Measurements from ENCODE around the gene SEPHS2.
A peak's percentile ranks its signal among the peaks of the same experiment; 100 is the strongest.
"Not testable (repeated sequence)": the region's sequence is repeated elsewhere in the genome, so short reads cannot be mapped to it uniquely, and the experiment has no call there.

Gene SEPHS2

DNA sequence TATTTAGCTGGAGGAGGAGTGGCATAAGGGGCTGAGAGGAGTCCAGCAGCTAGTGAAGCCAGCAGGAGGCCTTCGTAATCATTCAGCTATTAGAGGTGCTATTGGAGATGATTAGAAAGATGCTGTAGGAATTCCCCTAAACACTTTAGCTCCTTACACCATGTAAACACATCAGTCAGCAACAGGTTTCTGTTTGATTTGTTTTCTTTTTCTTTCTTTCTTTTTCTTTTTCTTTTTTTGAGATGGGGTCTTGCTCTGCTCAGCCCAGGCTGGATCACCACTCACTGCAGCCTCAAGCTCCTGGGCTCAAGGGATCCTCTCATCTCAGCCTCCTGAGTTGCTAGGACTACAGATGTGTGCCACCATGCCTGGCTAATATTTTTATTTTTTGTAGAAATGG is 10.6 kb upstream of the SEPHS2 start:
- TF ChIP-seq, protein P1, sequence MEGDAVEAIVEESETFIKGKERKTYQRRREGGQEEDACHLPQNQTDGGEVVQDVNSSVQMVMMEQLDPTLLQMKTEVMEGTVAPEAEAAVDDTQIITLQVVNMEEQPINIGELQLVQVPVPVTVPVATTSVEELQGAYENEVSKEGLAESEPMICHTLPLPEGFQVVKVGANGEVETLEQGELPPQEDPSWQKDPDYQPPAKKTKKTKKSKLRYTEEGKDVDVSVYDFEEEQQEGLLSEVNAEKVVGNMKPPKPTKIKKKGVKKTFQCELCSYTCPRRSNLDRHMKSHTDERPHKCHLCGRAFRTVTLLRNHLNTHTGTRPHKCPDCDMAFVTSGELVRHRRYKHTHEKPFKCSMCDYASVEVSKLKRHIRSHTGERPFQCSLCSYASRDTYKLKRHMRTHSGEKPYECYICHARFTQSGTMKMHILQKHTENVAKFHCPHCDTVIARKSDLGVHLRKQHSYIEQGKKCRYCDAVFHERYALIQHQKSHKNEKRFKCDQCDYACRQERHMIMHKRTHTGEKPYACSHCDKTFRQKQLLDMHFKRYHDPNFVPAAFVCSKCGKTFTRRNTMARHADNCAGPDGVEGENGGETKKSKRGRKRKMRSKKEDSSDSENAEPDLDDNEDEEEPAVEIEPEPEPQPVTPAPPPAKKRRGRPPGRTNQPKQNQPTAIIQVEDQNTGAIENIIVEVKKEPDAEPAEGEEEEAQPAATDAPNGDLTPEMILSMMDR (IDR thresholded peaks at IDR 0.05; ENCODE audit: insufficient read depth, low read depth, low read length, missing control alignments), result no peak
- DNase-seq (ENCODE audit: low read depth), result no peak
- no peak overlapping the region for H3K4me3 ChIP-seq (ENCODE audit: low read length)

DNA sequence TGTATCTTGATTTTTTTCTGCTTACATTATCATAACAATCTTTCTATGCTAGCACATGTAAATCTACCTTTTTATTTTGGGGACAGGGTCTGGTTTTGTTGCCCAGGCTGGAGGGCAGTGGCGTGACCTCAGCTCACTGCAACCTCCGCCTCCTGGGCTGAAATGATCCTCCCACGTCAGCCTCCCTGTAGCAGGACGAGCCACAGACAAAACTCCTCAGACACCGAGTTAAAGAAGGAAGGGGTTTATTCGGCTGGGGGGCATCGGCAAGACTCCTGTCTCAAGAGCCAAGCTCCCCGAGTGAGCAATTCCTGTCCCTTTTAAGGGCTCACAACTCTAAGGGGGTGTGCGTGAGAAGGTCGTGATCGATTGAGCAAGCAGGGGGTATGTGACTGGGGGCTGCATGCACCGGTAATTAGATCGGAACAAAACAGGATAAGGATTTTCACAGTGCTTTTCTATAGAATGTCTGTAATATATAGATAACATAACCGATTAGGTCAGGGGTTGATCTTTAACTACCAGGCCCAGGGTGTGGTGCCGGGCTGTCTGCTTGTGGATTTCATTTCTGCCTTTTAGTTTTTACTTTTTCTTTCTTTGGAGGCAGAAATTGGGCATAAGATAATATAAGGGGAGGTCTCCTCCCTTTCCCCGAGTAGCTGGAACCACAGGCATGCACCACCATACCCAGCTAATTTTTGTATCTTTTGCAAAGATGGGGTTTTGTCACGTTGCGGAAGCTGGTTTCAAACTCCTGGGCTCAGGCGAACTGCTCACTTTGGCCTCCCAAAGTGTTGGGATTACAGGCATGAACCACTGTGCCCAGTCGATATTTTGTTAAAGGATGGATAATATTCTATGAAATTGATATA is 7.3 kb upstream of the SEPHS2 start:
- DNase-seq (ENCODE audit: low read depth), result not testable (repeated sequence)

DNA sequence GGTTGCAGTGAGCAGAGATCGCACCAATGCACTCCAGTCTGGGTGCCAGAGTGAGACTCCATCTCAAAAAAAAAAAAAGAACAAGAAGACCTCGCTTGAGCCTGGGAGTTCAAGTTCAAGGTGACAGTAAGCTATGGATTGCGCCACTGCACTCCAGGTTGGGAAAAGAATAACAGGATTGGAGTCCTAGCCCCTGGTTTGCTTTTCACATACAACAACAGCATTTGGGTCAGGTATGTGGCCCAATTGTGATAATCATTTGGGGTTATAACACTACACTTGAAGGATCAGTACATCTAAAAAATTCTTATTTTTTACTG is 3.4 kb upstream of the SEPHS2 start:
- no peak overlapping the region for H3K4me3 ChIP-seq (ENCODE audit: low read length)
- TF ChIP-seq, protein P1 (IDR thresholded peaks at IDR 0.05; ENCODE audit: insufficient read depth, low read depth, low read length, missing control alignments), result no peak
- DNase-seq (ENCODE audit: low read depth), result no peak

More for the DNA sequence above, 7.3 kb upstream of the SEPHS2 start:
- H3K4me3 ChIP-seq (ENCODE audit: low read length), result not testable (repeated sequence)

DNA sequence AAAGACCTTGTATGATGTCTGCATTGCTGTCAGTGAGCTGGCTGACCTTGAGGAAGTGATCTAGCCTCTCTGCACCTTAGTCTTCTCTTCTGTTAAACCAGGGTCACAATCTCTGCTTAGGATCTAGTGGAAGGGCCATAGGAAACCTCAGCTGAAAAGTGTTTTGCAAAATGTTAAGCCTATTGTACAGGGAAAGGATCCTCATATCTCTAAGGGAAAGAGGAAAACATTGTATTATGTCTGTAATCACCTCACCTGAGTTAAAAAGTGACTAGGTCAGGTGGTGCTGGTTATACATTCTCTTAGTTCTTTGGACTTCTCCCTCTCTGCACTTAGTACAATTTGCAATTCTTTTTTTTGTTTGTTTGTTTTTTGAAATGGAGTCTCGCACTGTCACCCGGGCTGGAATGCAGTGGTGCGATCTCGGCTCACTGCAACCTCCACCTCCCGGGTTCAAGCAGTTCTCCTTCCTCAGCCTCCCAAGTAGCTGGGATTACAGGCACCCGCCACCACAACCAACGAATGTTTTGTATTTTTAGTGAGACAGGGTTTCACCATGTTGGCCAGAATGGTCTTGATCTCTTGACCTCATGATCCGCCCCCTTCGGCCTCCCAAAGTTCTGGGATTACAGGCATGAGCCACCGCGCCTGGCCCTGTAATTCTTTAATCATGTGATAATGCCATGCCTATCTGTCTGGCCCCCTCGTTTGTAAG is 2.0 kb upstream of the SEPHS2 start:
- H3K4me3 ChIP-seq (ENCODE audit: low read length), result no peak overlapping the region
- DNase-seq (ENCODE audit: low read depth), result no peak
- TF ChIP-seq, protein P1 (IDR thresholded peaks at IDR 0.05; ENCODE audit: insufficient read depth, low read depth, low read length, missing control alignments), result no peak

DNA sequence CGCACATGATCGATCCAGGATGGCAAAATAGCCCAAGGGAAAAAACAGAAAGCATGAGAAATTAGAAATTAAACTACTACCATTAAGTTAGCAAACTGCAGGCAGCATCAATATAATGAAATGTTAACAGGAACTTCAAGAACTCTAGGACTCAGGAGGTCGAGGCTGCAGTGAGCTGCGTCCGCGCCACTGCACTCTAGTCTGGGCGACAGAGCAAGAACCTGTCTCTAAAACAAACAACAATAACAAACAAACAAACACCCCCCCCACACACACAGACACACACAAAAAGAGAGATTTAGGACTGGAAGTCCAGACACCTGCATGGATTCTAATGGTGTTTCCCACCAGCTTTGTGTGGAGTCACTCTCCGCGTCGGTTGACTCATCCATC is 525 bp upstream of the SEPHS2 start:
- no peak for DNase-seq (ENCODE audit: low read depth)
- H3K4me3 ChIP-seq (ENCODE audit: low read length), result peak overlapping the region; percentile 88
- TF ChIP-seq, protein P1 (IDR thresholded peaks at IDR 0.05; ENCODE audit: insufficient read depth, low read depth, low read length, missing control alignments), result no peak

DNA sequence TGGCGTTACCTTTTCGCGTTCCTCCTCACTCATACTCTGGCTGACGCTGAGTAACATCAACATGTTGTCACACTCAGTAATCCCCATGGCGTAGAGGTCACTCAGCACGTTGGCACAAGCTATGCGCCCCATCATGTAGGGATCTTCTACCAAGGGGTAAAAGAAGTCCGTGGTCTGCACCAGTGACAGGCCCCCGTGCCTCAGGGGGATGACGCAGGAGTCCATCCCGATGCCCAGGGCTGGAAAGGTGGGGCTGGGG is 596 bp downstream of the SEPHS2 start:
- TF ChIP-seq, protein P1 (IDR thresholded peaks at IDR 0.05; ENCODE audit: insufficient read depth, low read depth, low read length, missing control alignments), result no peak
- DNase-seq (ENCODE audit: low read depth), result no peak

DNA sequence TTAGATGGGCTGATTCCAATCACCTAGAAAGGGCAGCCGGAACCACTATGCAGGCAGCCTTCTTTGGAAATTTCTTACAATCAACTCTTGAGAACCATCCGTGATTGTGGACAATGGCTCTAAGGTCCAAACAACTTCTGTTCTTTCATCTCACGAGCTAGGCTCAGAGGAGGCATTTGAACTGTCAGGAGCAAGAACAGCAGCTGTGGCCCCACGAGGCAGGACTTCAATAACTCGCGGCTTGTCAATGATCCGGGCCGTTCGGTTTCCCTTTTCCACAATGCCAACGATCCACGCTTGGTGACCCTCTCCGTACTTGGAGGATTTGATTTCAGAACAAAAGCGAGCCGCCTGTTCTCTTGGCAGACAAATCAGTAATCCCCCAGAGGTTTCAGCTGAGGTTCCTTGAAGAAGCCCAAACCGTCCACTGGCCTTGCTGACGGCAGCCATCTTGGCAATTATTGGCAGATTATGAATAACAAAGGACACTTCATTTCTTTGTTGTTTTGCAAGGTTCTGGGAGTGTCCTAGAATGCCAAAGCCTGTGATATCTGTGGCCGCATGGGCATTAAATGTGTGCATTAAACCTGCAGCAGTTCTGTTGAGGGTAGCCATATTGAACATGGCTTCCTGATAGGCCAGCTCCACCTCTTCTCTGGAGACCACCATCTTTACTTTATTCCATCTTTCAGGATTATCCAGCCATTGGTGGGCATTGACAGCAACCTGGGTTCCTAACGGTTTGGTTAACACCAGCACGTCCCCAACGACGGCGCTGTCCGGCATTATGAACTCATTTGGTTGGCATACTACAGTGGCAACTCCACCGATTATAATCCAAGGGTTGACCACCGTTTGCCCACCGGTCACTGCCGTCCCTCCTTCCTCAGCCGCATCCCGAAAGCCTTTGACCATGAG is 1.2 kb downstream of the SEPHS2 start:
- peak overlapping the region; percentile 88 for H3K4me3 ChIP-seq (ENCODE audit: low read length)
- TF ChIP-seq, protein P1 (IDR thresholded peaks at IDR 0.05; ENCODE audit: insufficient read depth, low read depth, low read length, missing control alignments), result no peak
- DNase-seq (ENCODE audit: low read depth), result no peak

More for the DNA sequence above, 596 bp downstream of the SEPHS2 start:
- H3K4me3 ChIP-seq (ENCODE audit: low read length), result peak overlapping the region; percentile 88

Measured in epithelial cell of esophagus (primary cell).